Stomach smooth muscle (tissue), 2 donors: Measurements from ENCODE around the gene MIGA1.
A peak's percentile ranks its signal among the peaks of the same experiment; 100 is the strongest.

Experiments used
- H3K27ac ChIP-seq: one replicate; pipeline ENCODE4 v1.7.0; 2013; ENCODE audit warnings: mild to moderate bottlenecking, low read length, inconsistent platforms
- H3K27me3 ChIP-seq, 2 donors: one replicate each; pipeline ENCODE4 v1.7.0; 2013; ENCODE audit warnings: low read length in 2 of 2; ENCODE audit not compliant: insufficient read depth in 2 of 2, control insufficient read depth in 1 of 2
- H3K36me3 ChIP-seq, 2 donors: one replicate each; pipeline ENCODE4 v1.7.0; 2013; ENCODE audit warnings: low read length in 2 of 2; ENCODE audit not compliant: control insufficient read depth in 2 of 2, insufficient read depth in 2 of 2
- H3K4me1 ChIP-seq: one replicate; pipeline ENCODE4 v1.7.0; 2013; ENCODE audit warnings: low read length; ENCODE audit not compliant: control insufficient read depth, insufficient read depth
- H3K4me3 ChIP-seq, 2 donors: one replicate each; pipeline ENCODE4 v1.7.0; 2013; ENCODE audit warnings: low read length in 2 of 2
- H3K9ac ChIP-seq, 2 donors: one replicate each; pipeline ENCODE4 v1.7.0; 2013; ENCODE audit warnings: low read length in 2 of 2, mild to moderate bottlenecking in 1 of 2
- H3K9me3 ChIP-seq, 2 donors: one replicate each; pipeline ENCODE4 v1.7.0; 2013; ENCODE audit warnings: low read length in 2 of 2; ENCODE audit not compliant: control insufficient read depth in 2 of 2
- donor health status: healthy.
- donor health status: Pancreatic carcinoma.

Gene MIGA1

GRCh38 chr1:77828098-77828497 lies 48.6 kb downstream of the MIGA1 start:
- Histone ChIP-seq H3K4me3 (no peak overlapping the region), H3K4me1 (peaks cover 15% of the 10 kb centered on the region), H3K27ac (no peak overlapping the region), H3K27me3 (no peaks in the 10 kb centered on the region), H3K9me3 (no peaks in the 10 kb centered on the region), H3K36me3 (no peaks in the 10 kb centered on the region), H3K9ac (no peak overlapping the region)

- no peaks in the 10 kb centered on the region for H3K9me3 ChIP-seq
- no peak overlapping the region for H3K4me3 ChIP-seq
- H3K27me3 ChIP-seq: no peaks in the 10 kb centered on the region
- H3K27ac ChIP-seq: no peak overlapping the region
- no peaks in the 10 kb centered on the region for H3K36me3 ChIP-seq
- peaks cover 24% of the 10 kb centered on the region for H3K4me1 ChIP-seq
- no peak overlapping the region for H3K9ac ChIP-seq
Measured at GRCh38 chr1:77829851-77830250, 50.4 kb downstream of the MIGA1 start.

GRCh38 chr1:77830946-77831345 lies 51.5 kb downstream of the MIGA1 start:
- Histone ChIP-seq H3K4me1 (peaks cover 23% of the 10 kb centered on the region), H3K27ac (no peak overlapping the region), H3K27me3 (no peaks in the 10 kb centered on the region), H3K9ac (no peak overlapping the region), H3K4me3 (no peak overlapping the region), H3K36me3 (no peaks in the 10 kb centered on the region), H3K9me3 (no peaks in the 10 kb centered on the region)

GRCh38 chr1:77831566-77831965 lies 52.1 kb downstream of the MIGA1 start:
- no peaks in the 10 kb centered on the region for H3K36me3 ChIP-seq
- H3K4me1 ChIP-seq: peaks cover 23% of the 10 kb centered on the region
- H3K27me3 ChIP-seq: no peaks in the 10 kb centered on the region
- no peak overlapping the region for H3K4me3 ChIP-seq
- H3K9me3 ChIP-seq: no peaks in the 10 kb centered on the region
- peak overlapping the region; percentile 58 for H3K27ac ChIP-seq
- no peak overlapping the region for H3K9ac ChIP-seq

GRCh38 chr1:77831976-77832711 lies 52.7 kb downstream of the MIGA1 start:
- Histone ChIP-seq H3K36me3 (no peaks in the 10 kb centered on the region), H3K4me1 (peaks cover 23% of the 10 kb centered on the region), H3K27me3 (no peaks in the 10 kb centered on the region), H3K9ac (peak overlapping the region in 1 of 2 donors; percentile 12), H3K27ac (peak overlapping the region; percentile 58), H3K9me3 (no peaks in the 10 kb centered on the region), H3K4me3 (peak overlapping the region; percentile 1 to 35)

GRCh38 chr1:77832901-77833300 lies 53.5 kb downstream of the MIGA1 start:
- Histone ChIP-seq H3K9ac (no peak overlapping the region), H3K4me1 (peaks cover 23% of the 10 kb centered on the region), H3K4me3 (no peak overlapping the region), H3K36me3 (no peaks in the 10 kb centered on the region), H3K27ac (peak overlapping the region; percentile 58), H3K27me3 (no peaks in the 10 kb centered on the region), H3K9me3 (no peaks in the 10 kb centered on the region)

- Histone ChIP-seq H3K4me3 (no peak overlapping the region), H3K27me3 (no peaks in the 10 kb centered on the region), H3K9ac (peak overlapping the region in 1 of 2 donors; percentile 19), H3K4me1 (peaks cover 23% of the 10 kb centered on the region), H3K36me3 (no peaks in the 10 kb centered on the region), H3K9me3 (no peaks in the 10 kb centered on the region), H3K27ac (peak overlapping the region; percentile 81)
Measured at GRCh38 chr1:77833521-77834100, 54.2 kb downstream of the MIGA1 start.

GRCh38 chr1:77834771-77835334 lies 55.4 kb downstream of the MIGA1 start:
- H3K9me3 ChIP-seq: no peaks in the 10 kb centered on the region
- H3K36me3 ChIP-seq: no peaks in the 10 kb centered on the region
- H3K4me1 ChIP-seq: peaks cover 23% of the 10 kb centered on the region
- H3K4me3 ChIP-seq: no peak overlapping the region
- no peaks in the 10 kb centered on the region for H3K27me3 ChIP-seq
- peak overlapping the region; percentile 81 for H3K27ac ChIP-seq
- H3K9ac ChIP-seq: no peak overlapping the region

GRCh38 chr1:77841574-77841973 lies 62.1 kb downstream of the MIGA1 start:
- Histone ChIP-seq H3K27me3 (no peaks in the 10 kb centered on the region), H3K4me1 (no peaks in the 10 kb centered on the region), H3K36me3 (peaks cover 3 to 5% of the 10 kb centered on the region in 2 donors), H3K9ac (no peak overlapping the region), H3K27ac (no peak overlapping the region), H3K9me3 (no peaks in the 10 kb centered on the region), H3K4me3 (no peak overlapping the region)

- H3K27ac ChIP-seq: no peak overlapping the region
- H3K9me3 ChIP-seq: no peaks in the 10 kb centered on the region
- no peaks in the 10 kb centered on the region for H3K27me3 ChIP-seq
- no peak overlapping the region for H3K9ac ChIP-seq
- no peaks in the 10 kb centered on the region for H3K4me1 ChIP-seq
- no peak overlapping the region for H3K4me3 ChIP-seq
- peaks cover 3 to 5% of the 10 kb centered on the region in 2 donors for H3K36me3 ChIP-seq
Measured at GRCh38 chr1:77845951-77846350, 66.5 kb downstream of the MIGA1 start.

- Histone ChIP-seq H3K36me3 (peaks cover 3 to 5% of the 10 kb centered on the region in 2 donors), H3K4me1 (no peaks in the 10 kb centered on the region), H3K9me3 (no peaks in the 10 kb centered on the region)
Measured at GRCh38 chr1:77846966-77847365, 67.5 kb downstream of the MIGA1 start.

More at GRCh38 chr1:77846966-77847365, 67.5 kb downstream of the MIGA1 start:
- no peak overlapping the region for H3K27ac ChIP-seq
- no peak overlapping the region for H3K9ac ChIP-seq
- H3K27me3 ChIP-seq: no peaks in the 10 kb centered on the region
- H3K4me3 ChIP-seq: no peak overlapping the region
